GM12891 (cell line): ENCODE data around the gene PLD1.

Experiments used
- PAX5 ChIP-seq: IDR thresholded peaks from 2 replicates; pipeline ENCODE4 v1.6.1; 2011; ENCODE audit warnings: low read length, moderate library complexity, mild to moderate bottlenecking; ENCODE audit not compliant: insufficient read depth, severe bottlenecking
- POLR2A ChIP-seq: IDR thresholded peaks from 2 replicates; pipeline ENCODE4 v1.6.1; 2011; ENCODE audit warnings: low read depth, low read length, control low read depth
- POLR2AphosphoS5 ChIP-seq: IDR thresholded peaks from 2 replicates; pipeline ENCODE4 v1.6.1; 2011; ENCODE audit warnings: low read depth, low read length, control low read depth
- POU2F2 ChIP-seq: IDR thresholded peaks from 2 replicates; pipeline ENCODE4 v1.6.1; 2011; ENCODE audit warnings: low read depth, mild to moderate bottlenecking, control low read depth, low read length, moderate library complexity
- SPI1 ChIP-seq: IDR thresholded peaks from 2 replicates; pipeline ENCODE4 v1.6.1; 2011; ENCODE audit warnings: low read depth, low read length, control low read depth
- TAF1 ChIP-seq: IDR thresholded peaks from 2 replicates; pipeline ENCODE4 v1.6.1; 2011; ENCODE audit warnings: low read depth, low read length, control low read depth

- TF ChIP-seq POLR2A (no peak), POLR2AphosphoS5 (no peak), SPI1 (no peak), TAF1 (no peak), POU2F2 (no peak), PAX5 (no peak)
Observed at GRCh38 chr3:171817074-171817800, 7.0 kb upstream of the PLD1 start.
